ENCODE data around the gene CAPZA1.
"Not testable (repeated sequence)": the region's sequence is repeated elsewhere in the genome, so short reads cannot be mapped to it uniquely, and the experiment has no call there.

CAPZA1 gene

GRCh38 chr1:112605633-112606327 lies 13.9 kb upstream of the CAPZA1 start:
- no peak for DNase-seq (ENCODE audit: low read depth in 1 of 2, low spot score in 1 of 2)
- in situ Hi-C loops (cut with HindIII; ENCODE audit: low pct_unique_long_range_greater_than_20kb, low sequenced_read_pairs) = no loop called here

GRCh38 chr1:112614460-112615065 lies 5.1 kb upstream of the CAPZA1 start:
- DNase-seq (ENCODE audit: low read depth in 1 of 2, low spot score in 1 of 2) = peak in 1 of 2 experiments; percentile 42
- in situ Hi-C loops (cut with HindIII; ENCODE audit: low pct_unique_long_range_greater_than_20kb, low sequenced_read_pairs) = no loop called here

More at GRCh38 chr1:112605633-112606327, 13.9 kb upstream of the CAPZA1 start:
- TF ChIP-seq JUND (IDR thresholded peaks at IDR 0.05; ENCODE audit: low read depth) = no peak

GRCh38 chr1:112618114-112618720 lies 1.4 kb upstream of the CAPZA1 start:
- TF ChIP-seq JUND (IDR thresholded peaks at IDR 0.05; ENCODE audit: low read depth) = no peak
- in situ Hi-C loops (cut with HindIII; ENCODE audit: low pct_unique_long_range_greater_than_20kb, low sequenced_read_pairs) = no loop called here
- DNase-seq (ENCODE audit: low read depth in 1 of 2, low spot score in 1 of 2) = peak in 1 of 2 experiments; percentile 9

More at GRCh38 chr1:112614460-112615065, 5.1 kb upstream of the CAPZA1 start:
- no peak for TF ChIP-seq JUND (IDR thresholded peaks at IDR 0.05; ENCODE audit: low read depth)

- peak; percentile 60 to 70 for DNase-seq (ENCODE audit: low read depth in 1 of 2, low spot score in 1 of 2)
- TF ChIP-seq JUND (IDR thresholded peaks at IDR 0.05; ENCODE audit: low read depth) = no peak
- in situ Hi-C loops (cut with HindIII; ENCODE audit: low pct_unique_long_range_greater_than_20kb, low sequenced_read_pairs) = no loop called here
These were observed 713 bp upstream of the CAPZA1 start, which contains the start of gene ST7L for GRCh38 chr1:112618721-112619517. Gene ST7L, minus strand, starts transcription at chr1:112619141. Its CDS starts 28 bp downstream, at chr1:112619113.

- in situ Hi-C loops (cut with HindIII; ENCODE audit: low pct_unique_long_range_greater_than_20kb, low sequenced_read_pairs) = no loop called here
- no peak for DNase-seq (ENCODE audit: low read depth in 1 of 2, low spot score in 1 of 2)
- TF ChIP-seq JUND (IDR thresholded peaks at IDR 0.05; ENCODE audit: low read depth) = no peak
These were observed 704 bp downstream of the CAPZA1 start for GRCh38 chr1:112620377-112620695.

- DNase-seq (ENCODE audit: low read depth in 1 of 2, low spot score in 1 of 2) = not testable (repeated sequence)
These were observed 4.9 kb downstream of the CAPZA1 start for GRCh38 chr1:112624493-112624892.

GRCh38 chr1:112625696-112626095 lies 6.1 kb downstream of the CAPZA1 start:
- in situ Hi-C loops (cut with HindIII; ENCODE audit: low pct_unique_long_range_greater_than_20kb, low sequenced_read_pairs) = no loop called here
- no peak for TF ChIP-seq JUND (IDR thresholded peaks at IDR 0.05; ENCODE audit: low read depth)
- DNase-seq (ENCODE audit: low read depth in 1 of 2, low spot score in 1 of 2) = peak in 1 of 2 experiments; percentile 6

More at GRCh38 chr1:112624493-112624892, 4.9 kb downstream of the CAPZA1 start:
- in situ Hi-C loops (cut with HindIII; ENCODE audit: low pct_unique_long_range_greater_than_20kb, low sequenced_read_pairs) = not testable (repeated sequence)

- TF ChIP-seq JUND (IDR thresholded peaks at IDR 0.05; ENCODE audit: low read depth) = no peak
- no peak for DNase-seq (ENCODE audit: low read depth in 1 of 2, low spot score in 1 of 2)
- in situ Hi-C loops (cut with HindIII; ENCODE audit: low pct_unique_long_range_greater_than_20kb, low sequenced_read_pairs) = no loop called here
These were observed 6.6 kb downstream of the CAPZA1 start for GRCh38 chr1:112626193-112626592.

- TF ChIP-seq JUND (IDR thresholded peaks at IDR 0.05; ENCODE audit: low read depth) = no peak
- in situ Hi-C loops (cut with HindIII; ENCODE audit: low pct_unique_long_range_greater_than_20kb, low sequenced_read_pairs) = no loop called here
These were observed 7.3 kb downstream of the CAPZA1 start for GRCh38 chr1:112626887-112627286.

GRCh38 chr1:112628516-112628915 lies 8.9 kb downstream of the CAPZA1 start:
- TF ChIP-seq JUND (IDR thresholded peaks at IDR 0.05; ENCODE audit: low read depth) = no peak
- DNase-seq (ENCODE audit: low read depth in 1 of 2, low spot score in 1 of 2) = no peak
- in situ Hi-C loops (cut with HindIII; ENCODE audit: low pct_unique_long_range_greater_than_20kb, low sequenced_read_pairs) = no loop called here

More at GRCh38 chr1:112626887-112627286, 7.3 kb downstream of the CAPZA1 start:
- no peak for DNase-seq (ENCODE audit: low read depth in 1 of 2, low spot score in 1 of 2)

- no peak for DNase-seq (ENCODE audit: low read depth in 1 of 2, low spot score in 1 of 2)
- no peak for TF ChIP-seq JUND (IDR thresholded peaks at IDR 0.05; ENCODE audit: low read depth)
- in situ Hi-C loops (cut with HindIII; ENCODE audit: low pct_unique_long_range_greater_than_20kb, low sequenced_read_pairs) = no loop called here
These were observed 9.6 kb downstream of the CAPZA1 start for GRCh38 chr1:112629256-112629655.

GRCh38 chr1:112633628-112634027 lies 14.0 kb downstream of the CAPZA1 start:
- in situ Hi-C loops (cut with HindIII; ENCODE audit: low pct_unique_long_range_greater_than_20kb, low sequenced_read_pairs) = no loop called here
- TF ChIP-seq JUND (IDR thresholded peaks at IDR 0.05; ENCODE audit: low read depth) = no peak
- DNase-seq (ENCODE audit: low read depth in 1 of 2, low spot score in 1 of 2) = no peak
